Dedifferentiated amniotic fluid mesenchymal stem cell (primary cell): ENCODE results near the gene CAPS2.

ENCODE experiments used
- DNase-seq: peaks from one replicate; pipeline ENCODE4 v3.0.0-alpha.2; 2016; ENCODE audit errors: extremely low spot score

The CAPS2 gene

GRCh38 chr12:75305412-75306332, 24.5 kb downstream of the CAPS2 start:
- DNase-seq: no peak

- no peak for DNase-seq
Observed at GRCh38 chr12:75302781-75303180, 27.3 kb downstream of the CAPS2 start.

- DNase-seq: no peak
Observed at GRCh38 chr12:75302225-75302624, 27.9 kb downstream of the CAPS2 start.

GRCh38 chr12:75294797-75295196, 35.3 kb downstream of the CAPS2 start:
- no peak for DNase-seq

- no peak for DNase-seq
Observed at GRCh38 chr12:75294336-75294735, 35.8 kb downstream of the CAPS2 start.

GRCh38 chr12:75291014-75291413, 39.1 kb downstream of the CAPS2 start:
- no peak for DNase-seq

- peak; percentile 26 for DNase-seq
Observed at GRCh38 chr12:75289753-75290152, 40.4 kb downstream of the CAPS2 start.

- no peak for DNase-seq
Observed at GRCh38 chr12:75288860-75289259, 41.3 kb downstream of the CAPS2 start.

- DNase-seq: no peak
Observed at GRCh38 chr12:75275702-75276101, 54.4 kb downstream of the CAPS2 start.

GRCh38 chr12:75271576-75271975, 58.5 kb downstream of the CAPS2 start:
- DNase-seq: no peak

GRCh38 chr12:75270157-75270556, 60.0 kb downstream of the CAPS2 start:
- DNase-seq: no peak

GRCh38 chr12:75269209-75269608, 60.9 kb downstream of the CAPS2 start:
- no peak for DNase-seq

GRCh38 chr12:75260316-75260715, 69.8 kb downstream of the CAPS2 start:
- no peak for DNase-seq

GRCh38 chr12:75259143-75259542, 71.0 kb downstream of the CAPS2 start:
- no peak for DNase-seq

GRCh38 chr12:75257510-75257909, 72.6 kb downstream of the CAPS2 start:
- no peak for DNase-seq

GRCh38 chr12:75245108-75245507, 85.0 kb downstream of the CAPS2 start:
- DNase-seq: no peak

GRCh38 chr12:75239987-75240386, 90.1 kb downstream of the CAPS2 start:
- DNase-seq: no peak

- DNase-seq: no peak
Observed at GRCh38 chr12:75236206-75236605, 93.9 kb downstream of the CAPS2 start.

GRCh38 chr12:75227132-75227531, 103.0 kb downstream of the CAPS2 start:
- DNase-seq: no peak
